T47D (cell line): Measurements from ENCODE around the gene DDX49.

Experiments used
- DNase-seq, 2 experiments: peaks; one replicate each; pipeline versions ENCODE4 v3.0.0 to v3.0.0-alpha.2; 2011 to 2012; ENCODE audit warnings: low read depth in 1 of 2, low spot score in 1 of 2
- JUND ChIP-seq: IDR thresholded peaks from 2 replicates; pipeline ENCODE4 v1.6.1; 2012; ENCODE audit warnings: low read depth
- in situ Hi-C: cut with HindIII; loops from 2 replicates; pipeline ENCODE4 v1.10.0; 2016; ENCODE audit warnings: low sequenced_read_pairs, low pct_unique_long_range_greater_than_20kb

The DDX49 gene

GRCh38 chr19:18967358-18968146, 48.0 kb downstream of the DDX49 start:
- peak; percentile 31 to 60 for DNase-seq
- no peak for TF ChIP-seq JUND
- in situ Hi-C loops, result no loop called here

GRCh38 chr19:18969931-18970659, 50.6 kb downstream of the DDX49 start:
- no peak for TF ChIP-seq JUND
- in situ Hi-C loops, result no loop called here
- DNase-seq, result no peak

DNA sequence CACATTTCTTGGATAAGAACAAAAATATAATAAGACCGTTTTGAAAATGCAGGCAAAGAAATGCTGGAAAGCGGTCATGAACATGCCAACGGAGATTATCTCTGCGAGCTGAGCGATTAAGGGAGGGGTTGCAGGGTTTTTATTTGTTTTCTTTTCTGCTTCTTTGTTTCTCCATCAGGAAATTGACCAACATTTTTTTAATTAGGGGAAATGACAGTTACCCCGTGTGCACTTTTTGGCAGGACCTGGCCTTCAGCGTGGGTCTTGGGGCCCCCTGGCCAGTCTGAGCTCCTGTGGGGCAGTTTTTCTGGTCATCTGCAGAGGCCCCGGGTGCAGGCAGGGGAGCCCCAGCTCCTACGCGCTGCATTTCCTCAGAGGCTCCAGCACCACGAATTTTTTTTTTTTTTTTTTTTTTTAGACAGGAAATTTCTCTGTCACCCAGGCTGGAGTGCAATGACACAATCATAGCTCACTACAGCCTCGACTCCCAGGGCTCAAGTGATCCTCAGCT, 52.8 kb downstream of the DDX49 start:
- DNase-seq, result no peak
- in situ Hi-C loops, result no loop called here
- TF ChIP-seq JUND, result no peak

GRCh38 chr19:18972851-18973250, 53.3 kb downstream of the DDX49 start:
- no peak for DNase-seq
- no peak for TF ChIP-seq JUND
- in situ Hi-C loops, result no loop called here

- DNase-seq, result no peak
- TF ChIP-seq JUND, result no peak
- in situ Hi-C loops, result no loop called here
These were observed 55.5 kb downstream of the DDX49 start for GRCh38 chr19:18975011-18975410.

- in situ Hi-C loops, result no loop called here
- no peak for TF ChIP-seq JUND
- DNase-seq, result no peak
These were observed 56.4 kb downstream of the DDX49 start for GRCh38 chr19:18975869-18976268.
